Colonic mucosa (tissue), 4 donors: ENCODE data around the gene IL20RB. TPM values are rescaled to one million over a fixed set of nuclear protein-coding genes. Genes with fewer than 3 reads are reported as not detected.

Experiments
- DNase-seq: peaks from one replicate; pipeline ENCODE4 v3.0.0-alpha.2; 2020
- H3K27ac ChIP-seq: fragments of 200-600 bp; one replicate; pipeline ENCODE4 v1.8.0; 2021
- H3K27me3 ChIP-seq: fragments of 200-600 bp; one replicate; pipeline ENCODE4 v1.8.0; 2021
- H3K36me3 ChIP-seq: fragments of 200-600 bp; one replicate; pipeline ENCODE4 v1.8.0; 2021
- H3K4me1 ChIP-seq: fragments of 200-600 bp; one replicate; pipeline ENCODE4 v1.8.0; 2021; ENCODE audit warnings: mild to moderate bottlenecking
- H3K4me3 ChIP-seq: fragments of 200-600 bp; one replicate; pipeline ENCODE4 v1.8.0; 2021
- H3K9ac ChIP-seq, 2 donors: one replicate each; pipeline ENCODE4 v1.7.0; 2013; ENCODE audit warnings: control low read depth in 2 of 2, low read depth in 2 of 2, low read length in 2 of 2
- H3K9me3 ChIP-seq: fragments of 200-600 bp; one replicate; pipeline ENCODE4 v1.8.0; 2021
- CTCF ChIP-seq: fragments of 200-600 bp; IDR thresholded peaks from one replicate; pipeline ENCODE4 v1.8.0; 2022; ENCODE audit warnings: antibody characterized with exemption, mild to moderate bottlenecking
- intact Hi-C: fragments of 100-400 bp; cut with DNase I; formaldehyde crosslinking; loops from one replicate; pipeline ENCODE4 v1.14.1; 2022
- total RNA-seq, 2 donors: library from RNA; stranded (reverse); fragmentation: NEBNext Ultra II Directional in 1 of 2; extraction: Animal tissue kit (Norgen Biotek cat#: 25700) in 1 of 2; gene quantifications; one replicate each; pipeline ENCODE4 v1.2.1, GENCODE V29; 2021
- donor health status: healthy.
- donor health status: DM: no; HTN: no; CAD: no.
- donor health status: DM: no; HTN: no; CAD: no.

The IL20RB gene
- total RNA-seq, 2 donors from 2014 or later: 0.74 to 0.96 TPM

DNA sequence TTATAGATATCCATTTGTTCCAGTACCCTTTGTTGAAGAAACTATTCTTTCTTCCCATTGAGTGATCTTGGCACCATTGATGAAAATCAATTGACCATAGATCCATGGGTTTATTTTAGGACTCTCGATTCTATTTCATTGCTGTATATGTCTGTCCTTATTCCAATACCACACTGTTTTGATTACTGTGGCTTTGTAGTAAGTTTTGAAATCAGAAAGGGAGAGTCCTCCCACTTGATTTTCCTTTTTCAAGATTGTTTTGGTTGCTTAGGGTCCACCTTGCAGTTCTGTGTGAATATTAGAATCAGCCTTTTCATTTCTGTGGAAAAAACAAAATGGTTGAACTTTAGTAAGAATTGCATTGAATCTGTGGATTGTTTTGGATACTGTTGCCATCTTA, 20.6 kb upstream of the IL20RB start:
- TF ChIP-seq CTCF: no peak
- no peak for DNase-seq
- no peaks in the 10 kb centered on the region for H3K36me3 ChIP-seq
- H3K27me3 ChIP-seq: no peaks in the 10 kb centered on the region
- no peaks in the 10 kb centered on the region for H3K9me3 ChIP-seq
- H3K27ac ChIP-seq: no peak overlapping the region
- peaks cover 7% of the 10 kb centered on the region for H3K4me1 ChIP-seq
- intact Hi-C loops: no loop called here
- no peak overlapping the region for H3K4me3 ChIP-seq
- H3K9ac ChIP-seq: no peak overlapping the region

GRCh38 chr3:136937851-136938250, 19.9 kb upstream of the IL20RB start:
- H3K4me3 ChIP-seq: no peak overlapping the region
- intact Hi-C loops: no loop called here
- DNase-seq: no peak
- H3K27ac ChIP-seq: no peak overlapping the region
- TF ChIP-seq CTCF: no peak
- H3K27me3 ChIP-seq: no peaks in the 10 kb centered on the region
- peaks cover 6% of the 10 kb centered on the region for H3K4me1 ChIP-seq
- no peaks in the 10 kb centered on the region for H3K36me3 ChIP-seq
- no peak overlapping the region for H3K9ac ChIP-seq
- H3K9me3 ChIP-seq: no peaks in the 10 kb centered on the region

- H3K27me3 ChIP-seq: no peaks in the 10 kb centered on the region
These were observed 19.4 kb upstream of the IL20RB start for GRCh38 chr3:136938334-136938733.

GRCh38 chr3:136939489-136939888, 18.3 kb upstream of the IL20RB start:
- H3K9me3 ChIP-seq: no peaks in the 10 kb centered on the region
- no peak overlapping the region for H3K27ac ChIP-seq
- H3K36me3 ChIP-seq: no peaks in the 10 kb centered on the region
- intact Hi-C loops: no loop called here
- no peak overlapping the region for H3K4me3 ChIP-seq
- no peak for DNase-seq
- TF ChIP-seq CTCF: no peak
- H3K9ac ChIP-seq: no peak overlapping the region
- H3K27me3 ChIP-seq: no peaks in the 10 kb centered on the region
- no peaks in the 10 kb centered on the region for H3K4me1 ChIP-seq

More at GRCh38 chr3:136938334-136938733, 19.4 kb upstream of the IL20RB start:
- Histone ChIP-seq H3K9ac (no peak overlapping the region), H3K36me3 (no peaks in the 10 kb centered on the region), H3K4me1 (peaks cover 2% of the 10 kb centered on the region), H3K4me3 (no peak overlapping the region), H3K27ac (no peak overlapping the region), H3K9me3 (no peaks in the 10 kb centered on the region)
- no peak for TF ChIP-seq CTCF
- intact Hi-C loops: no loop called here
- DNase-seq: no peak

GRCh38 chr3:136942803-136943202, 15.0 kb upstream of the IL20RB start:
- TF ChIP-seq CTCF: no peak
- Histone ChIP-seq H3K9ac (no peak overlapping the region), H3K4me3 (no peak overlapping the region), H3K4me1 (no peaks in the 10 kb centered on the region), H3K36me3 (no peaks in the 10 kb centered on the region), H3K9me3 (no peaks in the 10 kb centered on the region), H3K27ac (no peak overlapping the region), H3K27me3 (no peaks in the 10 kb centered on the region)
- intact Hi-C loops: no loop called here
- DNase-seq: no peak

GRCh38 chr3:136943436-136943835, 14.3 kb upstream of the IL20RB start:
- no peaks in the 10 kb centered on the region for H3K4me1 ChIP-seq

More at GRCh38 chr3:136943436-136943835, 14.3 kb upstream of the IL20RB start:
- no peaks in the 10 kb centered on the region for H3K9me3 ChIP-seq
- TF ChIP-seq CTCF: no peak
- H3K27me3 ChIP-seq: no peaks in the 10 kb centered on the region
- no peak overlapping the region for H3K4me3 ChIP-seq
- intact Hi-C loops: no loop called here
- DNase-seq: no peak
- H3K27ac ChIP-seq: no peak overlapping the region
- no peaks in the 10 kb centered on the region for H3K36me3 ChIP-seq
- no peak overlapping the region for H3K9ac ChIP-seq
